Dendritic cell treated with granulocyte-macrophage colony-stimulating factor and Interleukin-4, amounts not matched to agents 40 ng/mL and 50 ng/mL, for 4 days (primary cell): ENCODE data around the gene CACNB1.
A peak's percentile ranks its signal among the peaks of the same experiment; 100 is the strongest.
"Not testable (repeated sequence)": the region's sequence is repeated elsewhere in the genome, so short reads cannot be mapped to it uniquely, and the experiment has no call there.

Experiments used
- H3K27ac Mint-ChIP-seq: one replicate; pipeline ENCODE4 v1.8.0; 2022; ENCODE audit warnings: mild to moderate bottlenecking, mixed read lengths
- H3K27me3 Mint-ChIP-seq: one replicate; pipeline ENCODE4 v1.8.0; 2022; ENCODE audit warnings: mild to moderate bottlenecking, mixed read lengths
- H3K36me3 Mint-ChIP-seq: one replicate; pipeline ENCODE4 v1.8.0; 2022; ENCODE audit warnings: low read depth, mixed read lengths
- H3K4me1 Mint-ChIP-seq: one replicate; pipeline ENCODE4 v1.8.0; 2022; ENCODE audit warnings: low read depth, mixed read lengths
- H3K4me3 Mint-ChIP-seq: one replicate; pipeline ENCODE4 v1.8.0; 2022; ENCODE audit warnings: mild to moderate bottlenecking, moderate library complexity, mixed read lengths
- H3K9me3 Mint-ChIP-seq: one replicate; pipeline ENCODE4 v1.8.0; 2022; ENCODE audit warnings: mixed read lengths
- intact Hi-C: fragments of 100-400 bp; cut with micrococcal nuclease; formaldehyde crosslinking; loops from one replicate; pipeline ENCODE4 v1.15.0; 2022

Gene CACNB1

DNA sequence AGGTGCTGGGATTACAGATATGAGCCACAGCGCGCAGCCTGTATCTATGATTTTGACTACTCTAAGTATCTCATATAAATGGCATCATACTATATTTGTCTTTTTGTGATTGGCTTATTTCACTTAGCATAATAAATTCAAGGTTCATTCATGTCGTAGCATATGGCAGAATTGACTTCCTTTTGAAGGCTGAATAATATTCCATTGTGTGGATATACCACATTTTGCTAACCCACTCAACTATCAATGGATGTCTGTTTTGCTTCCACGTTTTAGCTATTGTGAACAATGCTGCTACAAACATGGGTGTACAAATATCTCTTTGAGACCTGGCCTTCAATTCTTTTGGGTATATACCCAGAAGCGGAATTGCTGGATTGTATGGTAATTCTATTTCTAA is 56.2 kb downstream of the CACNB1 start:
- Mint-ChIP-seq H3K9me3 (no peaks in the 10 kb centered on the region), H3K36me3 (no peaks in the 10 kb centered on the region), H3K4me1 (peaks cover 6% of the 10 kb centered on the region), H3K4me3 (no peak overlapping the region), H3K27ac (no peak overlapping the region), H3K27me3 (peaks cover 29% of the 10 kb centered on the region)
- intact Hi-C loops, result no loop called here

DNA sequence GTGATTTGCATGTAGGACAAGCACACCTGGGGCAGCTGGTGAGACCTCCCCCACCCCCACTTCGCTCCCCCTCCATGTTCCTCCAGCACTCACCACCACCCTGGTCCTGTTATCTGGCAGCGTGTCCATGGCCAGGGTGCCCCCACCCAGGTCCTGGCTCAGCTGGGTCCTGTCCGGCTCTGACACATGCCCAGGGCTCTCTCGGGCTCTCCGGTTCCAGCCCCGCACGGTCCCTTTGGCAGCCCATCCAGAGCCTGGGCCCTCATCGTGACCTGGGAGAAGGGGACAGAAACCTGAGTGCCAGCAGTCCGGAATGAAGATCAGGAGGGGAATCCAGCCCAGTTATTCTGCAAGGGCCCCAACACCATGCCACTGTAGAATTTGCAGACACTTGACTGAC is 57.9 kb downstream of the CACNB1 start:
- intact Hi-C loops, result no loop called here
- Mint-ChIP-seq H3K4me3 (no peak overlapping the region), H3K4me1 (peaks cover 6% of the 10 kb centered on the region), H3K9me3 (no peaks in the 10 kb centered on the region), H3K27me3 (peaks cover 27% of the 10 kb centered on the region), H3K27ac (no peak overlapping the region), H3K36me3 (no peaks in the 10 kb centered on the region)

DNA sequence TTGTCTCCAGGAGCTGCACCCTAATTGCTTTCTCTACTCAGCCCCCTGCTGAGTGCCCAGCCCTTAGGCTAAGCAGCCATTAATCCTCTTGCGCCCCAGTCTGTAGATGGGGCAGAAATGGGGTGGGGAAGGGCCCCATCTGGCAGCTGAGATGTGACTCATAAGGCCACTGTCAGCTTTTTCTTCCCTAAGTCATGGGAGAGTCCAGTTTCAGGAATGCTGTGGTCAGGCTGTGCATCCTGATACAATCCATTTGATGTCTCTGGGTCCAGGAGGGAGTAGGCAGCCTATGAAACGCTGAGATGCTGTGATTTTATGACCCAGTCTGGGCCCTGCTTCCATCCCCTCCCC is 58.3 kb downstream of the CACNB1 start:
- H3K4me3 Mint-ChIP-seq, result no peak overlapping the region
- peaks cover 25% of the 10 kb centered on the region for H3K27me3 Mint-ChIP-seq
- peak overlapping the region; percentile 18 for H3K27ac Mint-ChIP-seq
- peaks cover 1% of the 10 kb centered on the region for H3K4me1 Mint-ChIP-seq
- no peaks in the 10 kb centered on the region for H3K36me3 Mint-ChIP-seq
- no peaks in the 10 kb centered on the region for H3K9me3 Mint-ChIP-seq
- intact Hi-C loops, result no loop called here

DNA sequence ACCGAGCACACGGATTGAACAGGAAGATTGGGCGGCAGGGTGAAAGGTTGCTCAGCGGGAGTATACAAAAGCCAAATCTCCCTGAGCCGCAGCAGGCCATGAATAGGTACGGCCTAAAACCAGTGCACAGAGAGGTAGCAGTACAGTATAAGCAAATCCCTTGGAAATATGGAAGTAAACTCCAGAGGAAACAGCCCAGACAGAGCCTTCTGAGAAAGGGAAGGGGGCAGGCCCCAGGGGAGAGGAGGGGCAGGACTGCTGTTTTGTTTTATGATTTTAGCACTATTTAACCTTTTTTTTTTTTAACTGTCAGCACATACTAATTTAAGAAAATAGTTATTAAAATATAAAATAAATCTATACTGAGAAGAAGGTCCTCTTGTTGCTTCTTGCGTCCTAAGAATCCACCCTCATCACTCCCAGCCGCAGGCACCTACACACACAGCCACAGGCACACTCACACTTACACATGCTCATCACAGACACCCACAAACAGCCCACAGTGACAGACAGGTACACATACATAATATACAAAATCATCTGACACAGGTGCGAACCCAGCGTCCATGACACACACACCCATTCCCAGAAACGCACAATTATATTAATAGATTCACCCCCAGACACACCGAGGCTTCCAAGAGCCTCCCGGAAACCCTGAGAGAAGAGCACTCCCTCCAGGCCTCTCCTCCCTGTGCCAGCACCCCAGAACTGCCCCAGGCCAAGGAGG is 58.9 kb downstream of the CACNB1 start:
- peaks cover 25% of the 10 kb centered on the region for H3K27me3 Mint-ChIP-seq

DNA sequence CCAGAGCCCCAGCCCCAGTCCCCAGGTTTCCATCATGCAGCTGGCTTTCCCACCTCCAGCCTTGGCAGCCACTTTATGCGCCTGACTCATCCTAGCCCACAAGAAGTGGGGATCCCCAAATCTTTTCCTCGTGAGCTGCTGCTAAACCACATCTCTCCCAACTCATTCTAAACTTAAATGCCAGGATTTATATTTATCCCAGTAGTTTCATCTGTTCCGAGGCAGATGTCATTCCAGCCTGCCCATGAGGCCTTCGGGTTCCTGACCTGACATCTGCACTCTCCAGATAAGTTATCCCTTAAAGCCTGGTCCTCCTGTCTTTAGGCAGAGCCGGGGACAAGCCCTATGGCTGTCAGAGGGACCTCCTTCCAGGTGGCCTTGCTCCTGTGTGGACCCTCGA is 62.6 kb downstream of the CACNB1 start:
- Mint-ChIP-seq H3K9me3 (no peaks in the 10 kb centered on the region), H3K27me3 (peaks cover 33% of the 10 kb centered on the region), H3K4me1 (no peaks in the 10 kb centered on the region), H3K27ac (no peak overlapping the region), H3K36me3 (no peaks in the 10 kb centered on the region), H3K4me3 (no peak overlapping the region)
- intact Hi-C loops, result no loop called here

More for the DNA sequence above, 58.9 kb downstream of the CACNB1 start:
- Mint-ChIP-seq H3K9me3 (no peaks in the 10 kb centered on the region), H3K27ac (peak overlapping the region; percentile 18), H3K36me3 (no peaks in the 10 kb centered on the region), H3K4me1 (no peaks in the 10 kb centered on the region), H3K4me3 (no peak overlapping the region)
- intact Hi-C loops, result no loop called here

DNA sequence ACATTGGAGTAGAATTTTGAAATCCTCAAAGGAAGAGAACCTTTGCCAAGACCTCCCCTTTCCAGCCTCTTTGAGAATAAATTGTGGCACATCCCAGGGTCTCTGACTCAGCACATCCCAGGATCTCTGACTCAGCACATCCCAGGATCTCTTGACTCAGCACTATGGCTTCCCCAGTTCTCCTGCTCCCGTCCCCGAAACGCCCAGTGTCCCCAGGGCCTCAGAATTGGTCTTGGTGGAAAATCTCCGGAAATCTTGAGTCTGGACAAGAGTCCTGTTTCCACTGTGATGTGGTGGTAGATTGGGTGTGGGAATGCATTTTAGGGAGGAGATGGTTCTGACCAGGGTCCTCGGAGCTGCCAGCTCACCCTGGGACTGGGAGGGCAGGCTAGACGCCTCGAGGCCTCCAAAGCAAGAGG is 65.3 kb downstream of the CACNB1 start:
- H3K36me3 Mint-ChIP-seq, result no peaks in the 10 kb centered on the region
- H3K27ac Mint-ChIP-seq, result no peak overlapping the region
- H3K9me3 Mint-ChIP-seq, result no peaks in the 10 kb centered on the region
- no peak overlapping the region for H3K4me3 Mint-ChIP-seq
- intact Hi-C loops, result no loop called here
- no peaks in the 10 kb centered on the region for H3K4me1 Mint-ChIP-seq
- peaks cover 32% of the 10 kb centered on the region for H3K27me3 Mint-ChIP-seq

DNA sequence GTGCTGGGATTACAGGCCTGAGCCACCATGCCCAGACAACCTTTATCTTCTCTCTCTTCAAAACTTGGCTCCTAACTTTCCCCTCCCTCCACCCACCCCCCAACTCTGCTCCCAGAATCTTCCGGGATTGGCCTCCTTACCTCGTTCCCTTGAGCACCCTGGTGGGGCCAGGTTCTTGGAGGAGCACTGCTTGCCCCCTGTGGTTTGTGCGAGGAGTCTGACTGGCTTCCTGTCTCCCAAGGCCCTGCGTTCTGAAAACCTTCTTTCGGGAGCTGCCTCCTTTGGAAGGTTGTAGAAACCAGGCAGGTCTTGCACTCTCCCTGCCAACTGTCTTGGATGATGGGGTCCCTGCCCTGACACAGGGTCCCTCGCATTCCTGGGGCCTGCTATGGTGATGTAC is 65.9 kb downstream of the CACNB1 start:
- Mint-ChIP-seq H3K4me3 (no peak overlapping the region), H3K27ac (no peak overlapping the region), H3K36me3 (no peaks in the 10 kb centered on the region), H3K9me3 (no peaks in the 10 kb centered on the region), H3K4me1 (no peaks in the 10 kb centered on the region), H3K27me3 (peaks cover 28% of the 10 kb centered on the region)
- intact Hi-C loops, result no loop called here

DNA sequence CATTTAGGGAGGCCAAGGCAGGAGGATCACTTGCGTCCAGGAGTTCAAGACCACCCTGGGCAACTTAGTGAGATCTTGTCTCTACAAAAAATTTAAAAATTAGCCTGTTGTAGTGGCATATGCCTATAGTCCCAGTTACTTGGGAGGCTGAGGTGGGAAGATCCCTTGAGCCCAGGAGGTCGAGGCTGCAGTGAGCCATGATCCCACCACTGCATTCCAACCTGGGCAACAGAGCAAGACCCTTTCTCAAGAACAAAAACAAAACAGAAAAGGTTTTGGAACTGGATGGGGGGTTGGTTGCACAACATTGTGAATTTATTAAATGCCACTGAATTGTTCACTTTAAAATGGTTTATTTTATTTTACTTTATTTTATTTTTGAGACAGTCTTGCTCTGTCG is 67.3 kb downstream of the CACNB1 start:
- Mint-ChIP-seq H3K4me3 (no peak overlapping the region), H3K36me3 (no peaks in the 10 kb centered on the region), H3K4me1 (peaks cover 1% of the 10 kb centered on the region), H3K27ac (no peak overlapping the region), H3K27me3 (peaks cover 23% of the 10 kb centered on the region), H3K9me3 (no peaks in the 10 kb centered on the region)
- intact Hi-C loops, result no loop called here

DNA sequence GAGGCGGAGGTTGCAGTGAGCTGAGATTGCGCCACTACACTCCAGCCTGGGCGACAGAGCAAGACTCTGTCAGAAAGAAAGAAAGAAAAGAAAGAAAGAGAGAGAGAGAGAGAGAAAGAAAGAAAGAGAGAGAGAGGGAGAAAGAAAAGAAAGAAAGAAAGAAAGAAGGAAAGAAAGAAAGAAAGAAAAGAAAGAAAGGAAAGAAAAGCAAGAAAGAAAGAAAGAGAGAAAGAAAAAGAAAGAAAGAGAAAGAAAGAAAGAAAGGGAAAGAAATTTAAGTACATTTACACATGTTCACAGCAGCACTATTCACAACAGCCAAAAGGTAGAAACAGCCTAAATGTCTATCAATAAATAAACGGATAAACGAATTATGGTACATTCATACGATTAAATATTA is 67.9 kb downstream of the CACNB1 start:
- H3K36me3 Mint-ChIP-seq, intact Hi-C loops, H3K9me3 Mint-ChIP-seq, H3K4me3 Mint-ChIP-seq, H3K4me1 Mint-ChIP-seq, H3K27ac Mint-ChIP-seq: not testable (repeated sequence)
- H3K27me3 Mint-ChIP-seq, result peaks cover 21% of the 10 kb centered on the region

DNA sequence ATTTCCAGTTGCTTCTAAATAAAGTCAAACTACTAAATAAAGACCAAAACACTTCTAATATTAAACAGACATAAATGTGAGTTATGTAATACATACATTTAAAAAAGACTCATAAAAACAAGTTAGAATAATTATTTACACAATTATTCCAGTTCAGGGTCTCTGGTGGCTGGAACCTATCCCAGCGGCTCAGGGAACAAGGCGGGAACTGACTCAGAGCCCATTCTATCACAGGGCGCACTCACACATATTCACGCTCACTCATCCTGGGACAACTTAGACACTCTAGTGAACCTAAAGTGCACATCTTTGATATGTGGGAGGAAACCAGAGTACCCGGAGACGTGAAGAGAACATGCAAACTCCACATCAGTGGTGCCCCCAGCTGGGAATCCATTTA is 71.0 kb downstream of the CACNB1 start:
- H3K36me3 Mint-ChIP-seq, result no peaks in the 10 kb centered on the region
- intact Hi-C loops, result no loop called here
- no peak overlapping the region for H3K27ac Mint-ChIP-seq
- H3K4me3 Mint-ChIP-seq, result no peak overlapping the region
- H3K27me3 Mint-ChIP-seq, result peaks cover 18% of the 10 kb centered on the region
- peaks cover 14% of the 10 kb centered on the region for H3K4me1 Mint-ChIP-seq
- H3K9me3 Mint-ChIP-seq, result no peaks in the 10 kb centered on the region

DNA sequence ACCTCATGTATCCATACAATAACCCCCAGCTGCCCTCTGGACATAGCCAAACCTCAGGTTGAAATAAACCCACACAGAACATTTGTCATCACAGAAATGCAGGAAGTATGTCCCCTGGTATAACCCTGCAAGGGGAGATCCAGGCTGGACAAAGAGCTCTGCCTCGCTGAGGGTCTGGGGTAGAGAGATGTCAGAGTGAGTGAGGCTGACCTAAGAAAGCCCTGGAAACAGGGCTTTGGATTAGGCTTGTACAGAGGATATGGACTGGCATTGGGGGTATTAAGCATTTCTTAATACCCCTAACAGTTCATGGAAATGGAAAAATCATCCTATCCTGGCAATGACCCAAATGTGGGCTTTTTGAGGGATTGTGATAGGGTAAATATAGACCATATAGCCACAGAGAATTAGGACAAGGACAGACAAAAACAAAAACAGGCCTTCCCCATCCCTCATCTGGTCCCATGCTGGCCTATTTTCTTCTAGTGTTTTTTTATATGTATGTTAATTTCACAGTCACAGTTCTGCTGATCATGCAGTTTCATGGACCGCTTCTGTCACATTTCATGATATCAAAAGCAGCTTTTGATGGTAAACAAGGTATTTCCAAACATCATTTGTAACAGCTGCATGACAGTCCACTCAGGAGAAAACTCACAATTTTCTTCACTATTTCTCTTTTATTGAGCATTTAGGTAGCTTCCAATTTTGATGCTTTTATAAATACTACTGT is 72.2 kb downstream of the CACNB1 start:
- Mint-ChIP-seq H3K4me1 (peaks cover 14% of the 10 kb centered on the region), H3K36me3 (no peaks in the 10 kb centered on the region), H3K27me3 (peaks cover 15% of the 10 kb centered on the region), H3K27ac (no peak overlapping the region), H3K9me3 (no peaks in the 10 kb centered on the region), H3K4me3 (no peak overlapping the region)
- intact Hi-C loops, result no loop called here

DNA sequence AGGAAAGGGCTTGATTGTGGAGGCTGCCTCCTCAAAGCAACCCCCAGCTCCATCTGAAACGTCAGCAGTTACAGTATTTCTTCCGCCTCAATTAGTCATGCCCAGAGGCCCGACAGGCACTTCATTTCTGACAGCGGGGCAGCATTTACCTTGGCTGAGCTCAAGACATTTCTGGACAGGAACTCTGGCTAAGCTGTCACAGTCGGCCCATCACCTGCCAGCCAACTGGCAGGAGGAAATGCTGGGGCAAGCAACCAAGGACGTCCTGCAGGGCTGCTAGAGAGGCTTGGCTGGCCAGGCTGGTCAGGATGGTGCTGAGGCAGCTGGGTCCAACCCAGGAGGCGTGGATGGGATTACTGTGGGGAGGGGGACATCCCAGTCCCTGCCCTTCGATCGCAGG is 73.8 kb downstream of the CACNB1 start:
- H3K27ac Mint-ChIP-seq, result no peak overlapping the region
- H3K27me3 Mint-ChIP-seq, result peaks cover 10% of the 10 kb centered on the region
- no peaks in the 10 kb centered on the region for H3K36me3 Mint-ChIP-seq
- H3K9me3 Mint-ChIP-seq, result no peaks in the 10 kb centered on the region
- peaks cover 21% of the 10 kb centered on the region for H3K4me1 Mint-ChIP-seq
- intact Hi-C loops, result loop anchor here (5.0 kb wide), 1 partner anchor 36 kb away; no protein-coding TSS in a partner anchor
- H3K4me3 Mint-ChIP-seq, result no peak overlapping the region
